ENCODE measurements around the gene CSF1. TPM values are rescaled to one million over a fixed set of nuclear protein-coding genes. Genes with fewer than 3 reads are reported as not detected.

The CSF1 gene
- total RNA-seq, 5 donors from 2014 or later (not counting 1 experiment from before 2014, with no cell fraction given), result 4.8 to 9.5 (median 8.3) TPM

GRCh38 chr1:109882288-109883245 is 28.1 kb upstream of the CSF1 start:
- Mint-ChIP-seq H3K27ac (no peak overlapping the region), H3K9me3 (no peaks in the 10 kb centered on the region), H3K27me3 (no peaks in the 10 kb centered on the region), H3K4me3 (no peak overlapping the region), H3K36me3 (no peaks in the 10 kb centered on the region), H3K4me1 (no peaks in the 10 kb centered on the region)
- H3K4me3 ChIP-seq (ENCODE audit: control insufficient read depth in 1 of 2, extremely low read depth in 1 of 2, low read length in 1 of 2), result no peak overlapping the region
- DNase-seq (no peak), ATAC-seq (replicated peaks in 1 of 4) (no peak)
- no peaks in the 10 kb centered on the region for H3K4me1 ChIP-seq (ENCODE audit: control insufficient read depth in 1 of 2, extremely low read depth in 1 of 2, insufficient read depth in 2 of 2, low read length in 2 of 2)
- H3K36me3 ChIP-seq (ENCODE audit: control insufficient read depth in 2 of 2, extremely low read depth in 1 of 2, insufficient read depth in 1 of 2, low read length in 1 of 2), result no peaks in the 10 kb centered on the region
- ChIA-PET POLR2A (no interaction called here), CTCF (no interaction called here)
- 94% methylated on average over 15 of the region's 15 CpGs for WGBS (ENCODE audit: insufficient coverage)
- no peaks in the 10 kb centered on the region for H3K9me3 ChIP-seq
- H3K27me3 ChIP-seq (replicated peaks in 1 of 2; ENCODE audit: control insufficient read depth in 2 of 2, extremely low read depth in 1 of 2, insufficient read depth in 2 of 2, low read length in 1 of 2), result peaks cover 0 to 6% of the 10 kb centered on the region in 2 experiments
- H3K27ac ChIP-seq (ENCODE audit: low read length), result no peak overlapping the region

GRCh38 chr1:109883248-109883955 is 27.2 kb upstream of the CSF1 start:
- Mint-ChIP-seq H3K4me3 (no peak overlapping the region), H3K4me1 (no peaks in the 10 kb centered on the region), H3K9me3 (no peaks in the 10 kb centered on the region), H3K27me3 (no peaks in the 10 kb centered on the region), H3K27ac (no peak overlapping the region), H3K36me3 (no peaks in the 10 kb centered on the region)
- no peaks in the 10 kb centered on the region for H3K9me3 ChIP-seq
- ChIA-PET CTCF (no interaction called here), POLR2A (no interaction called here)
- H3K4me3 ChIP-seq (ENCODE audit: control insufficient read depth in 1 of 2, extremely low read depth in 1 of 2, low read length in 1 of 2), result no peak overlapping the region
- H3K27ac ChIP-seq (ENCODE audit: low read length), result no peak overlapping the region
- peaks cover 0 to 5% of the 10 kb centered on the region in 2 experiments for H3K27me3 ChIP-seq (replicated peaks in 1 of 2; ENCODE audit: control insufficient read depth in 2 of 2, extremely low read depth in 1 of 2, insufficient read depth in 2 of 2, low read length in 1 of 2)
- 76% methylated on average over 9 of the region's 9 CpGs for WGBS (ENCODE audit: insufficient coverage)
- H3K4me1 ChIP-seq (ENCODE audit: control insufficient read depth in 1 of 2, extremely low read depth in 1 of 2, insufficient read depth in 2 of 2, low read length in 2 of 2), result no peaks in the 10 kb centered on the region
- no peaks in the 10 kb centered on the region for H3K36me3 ChIP-seq (ENCODE audit: control insufficient read depth in 2 of 2, extremely low read depth in 1 of 2, insufficient read depth in 1 of 2, low read length in 1 of 2)
- no peak for ATAC-seq (replicated peaks in 1 of 4)
- DNase-seq, result peak in 1 of 35 experiments; percentile 18

- POLR2A ChIA-PET, result interaction anchor here in 1 of 2 donors (0.5 to 0.6 kb wide), 2 partner anchors 14 to 123 kb away, joined by 3 to 4 read pairs; no protein-coding TSS in a partner anchor
- peaks cover 0 to 2% of the 10 kb centered on the region in 2 experiments for H3K27me3 ChIP-seq (replicated peaks in 1 of 2; ENCODE audit: control insufficient read depth in 2 of 2, extremely low read depth in 1 of 2, insufficient read depth in 2 of 2, low read length in 1 of 2)
- H3K9me3 Mint-ChIP-seq, result no peaks in the 10 kb centered on the region
- CTCF ChIA-PET, result no interaction called here
- H3K4me1 ChIP-seq (ENCODE audit: control insufficient read depth in 1 of 2, extremely low read depth in 1 of 2, insufficient read depth in 2 of 2, low read length in 2 of 2), result no peaks in the 10 kb centered on the region
- H3K27ac ChIP-seq (ENCODE audit: low read length), result no peak overlapping the region
- H3K4me1 Mint-ChIP-seq, result no peaks in the 10 kb centered on the region
- WGBS (ENCODE audit: insufficient coverage), result 88% methylated on average over 8 of the region's 8 CpGs
- H3K4me3 Mint-ChIP-seq, result no peak overlapping the region
- no peaks in the 10 kb centered on the region for H3K36me3 ChIP-seq (ENCODE audit: control insufficient read depth in 2 of 2, extremely low read depth in 1 of 2, insufficient read depth in 1 of 2, low read length in 1 of 2)
- DNase-seq, result no peak
- no peaks in the 10 kb centered on the region for H3K36me3 Mint-ChIP-seq
- H3K9me3 ChIP-seq, result no peaks in the 10 kb centered on the region
- ATAC-seq (replicated peaks in 1 of 4), result no peak
- H3K27ac Mint-ChIP-seq, result no peak overlapping the region
- no peaks in the 10 kb centered on the region for H3K27me3 Mint-ChIP-seq
- no peak overlapping the region for H3K4me3 ChIP-seq (ENCODE audit: control insufficient read depth in 1 of 2, extremely low read depth in 1 of 2, low read length in 1 of 2)
Observed at GRCh38 chr1:109884242-109884891, 26.3 kb upstream of the CSF1 start.

GRCh38 chr1:109885589-109885988 is 25.1 kb upstream of the CSF1 start:
- 90% methylated on average over 3 of the region's 3 CpGs for WGBS (ENCODE audit: insufficient coverage)
- DNase-seq (no peak), ATAC-seq (replicated peaks in 1 of 4) (no peak)
- Histone ChIP-seq H3K9me3 (no peaks in the 10 kb centered on the region), H3K27ac (ENCODE audit: low read length) (no peak overlapping the region), H3K4me3 (ENCODE audit: control insufficient read depth in 1 of 2, extremely low read depth in 1 of 2, low read length in 1 of 2) (no peak overlapping the region), H3K27me3 (replicated peaks in 1 of 2; ENCODE audit: control insufficient read depth in 2 of 2, extremely low read depth in 1 of 2, insufficient read depth in 2 of 2, low read length in 1 of 2) (no peaks in the 10 kb centered on the region), H3K36me3 (ENCODE audit: control insufficient read depth in 2 of 2, extremely low read depth in 1 of 2, insufficient read depth in 1 of 2, low read length in 1 of 2) (no peaks in the 10 kb centered on the region), H3K4me1 (ENCODE audit: control insufficient read depth in 1 of 2, extremely low read depth in 1 of 2, insufficient read depth in 2 of 2, low read length in 2 of 2) (no peaks in the 10 kb centered on the region)
- H3K27me3 Mint-ChIP-seq, result no peaks in the 10 kb centered on the region
- no peaks in the 10 kb centered on the region for H3K9me3 Mint-ChIP-seq
- no peak overlapping the region for H3K27ac Mint-ChIP-seq
- ChIA-PET CTCF (no interaction called here), POLR2A (no interaction called here)
- H3K36me3 Mint-ChIP-seq, result no peaks in the 10 kb centered on the region
- H3K4me1 Mint-ChIP-seq, result peaks cover 0 to 2% (median 0%) of the 10 kb centered on the region in 3 donors
- no peak overlapping the region for H3K4me3 Mint-ChIP-seq

GRCh38 chr1:109886827-109887226 is 23.8 kb upstream of the CSF1 start:
- Histone ChIP-seq H3K27me3 (replicated peaks in 1 of 2; ENCODE audit: control insufficient read depth in 2 of 2, extremely low read depth in 1 of 2, insufficient read depth in 2 of 2, low read length in 1 of 2) (no peaks in the 10 kb centered on the region), H3K4me1 (ENCODE audit: control insufficient read depth in 1 of 2, extremely low read depth in 1 of 2, insufficient read depth in 2 of 2, low read length in 2 of 2) (no peaks in the 10 kb centered on the region), H3K9me3 (no peaks in the 10 kb centered on the region), H3K27ac (ENCODE audit: low read length) (no peak overlapping the region), H3K4me3 (ENCODE audit: control insufficient read depth in 1 of 2, extremely low read depth in 1 of 2, low read length in 1 of 2) (no peak overlapping the region), H3K36me3 (ENCODE audit: control insufficient read depth in 2 of 2, extremely low read depth in 1 of 2, insufficient read depth in 1 of 2, low read length in 1 of 2) (no peaks in the 10 kb centered on the region)
- Mint-ChIP-seq H3K9me3 (no peaks in the 10 kb centered on the region), H3K27me3 (no peaks in the 10 kb centered on the region), H3K4me3 (no peak overlapping the region), H3K27ac (peak overlapping the region in 1 of 2 donors; percentile 35), H3K36me3 (no peaks in the 10 kb centered on the region), H3K4me1 (peaks cover 0 to 5% (median 0%) of the 10 kb centered on the region in 3 donors)
- ATAC-seq (replicated peaks in 1 of 4) (no peak), DNase-seq (peak in 1 of 35 experiments; percentile 28)
- ChIA-PET POLR2A (interaction anchor here in 1 of 2 donors (0.7 kb wide), 1 partner anchor 1192 kb away, joined by 3 read pairs; no protein-coding TSS in a partner anchor), CTCF (interaction anchor here in 1 of 2 donors (0.5 kb wide), 1 partner anchor 75 kb away, joined by 4 read pairs; no protein-coding TSS in a partner anchor)
- 69% methylated on average over 4 of the region's 5 CpGs for WGBS (ENCODE audit: insufficient coverage)

- Mint-ChIP-seq H3K27ac (peak overlapping the region in 1 of 2 donors; percentile 35), H3K27me3 (no peaks in the 10 kb centered on the region), H3K36me3 (no peaks in the 10 kb centered on the region), H3K4me1 (peaks cover 0 to 7% (median 0%) of the 10 kb centered on the region in 3 donors), H3K4me3 (no peak overlapping the region), H3K9me3 (no peaks in the 10 kb centered on the region)
- CTCF ChIA-PET, result interaction anchor here in 1 of 2 donors (0.5 kb wide), 1 partner anchor 75 kb away, joined by 4 read pairs; no protein-coding TSS in a partner anchor
- POLR2A ChIA-PET, result no interaction called here
- Histone ChIP-seq H3K36me3 (ENCODE audit: control insufficient read depth in 2 of 2, extremely low read depth in 1 of 2, insufficient read depth in 1 of 2, low read length in 1 of 2) (no peaks in the 10 kb centered on the region), H3K27ac (ENCODE audit: low read length) (no peak overlapping the region), H3K27me3 (replicated peaks in 1 of 2; ENCODE audit: control insufficient read depth in 2 of 2, extremely low read depth in 1 of 2, insufficient read depth in 2 of 2, low read length in 1 of 2) (no peaks in the 10 kb centered on the region), H3K4me3 (ENCODE audit: control insufficient read depth in 1 of 2, extremely low read depth in 1 of 2, low read length in 1 of 2) (no peak overlapping the region), H3K4me1 (ENCODE audit: control insufficient read depth in 1 of 2, extremely low read depth in 1 of 2, insufficient read depth in 2 of 2, low read length in 2 of 2) (no peaks in the 10 kb centered on the region), H3K9me3 (no peaks in the 10 kb centered on the region)
- ATAC-seq (replicated peaks in 1 of 4) (no peak), DNase-seq (no peak)
- WGBS (ENCODE audit: insufficient coverage), result 98% methylated on average over 5 of the region's 8 CpGs
Observed at GRCh38 chr1:109887271-109887670, 23.4 kb upstream of the CSF1 start.
